ENCODE data around the gene PNMA8A.

DNA sequence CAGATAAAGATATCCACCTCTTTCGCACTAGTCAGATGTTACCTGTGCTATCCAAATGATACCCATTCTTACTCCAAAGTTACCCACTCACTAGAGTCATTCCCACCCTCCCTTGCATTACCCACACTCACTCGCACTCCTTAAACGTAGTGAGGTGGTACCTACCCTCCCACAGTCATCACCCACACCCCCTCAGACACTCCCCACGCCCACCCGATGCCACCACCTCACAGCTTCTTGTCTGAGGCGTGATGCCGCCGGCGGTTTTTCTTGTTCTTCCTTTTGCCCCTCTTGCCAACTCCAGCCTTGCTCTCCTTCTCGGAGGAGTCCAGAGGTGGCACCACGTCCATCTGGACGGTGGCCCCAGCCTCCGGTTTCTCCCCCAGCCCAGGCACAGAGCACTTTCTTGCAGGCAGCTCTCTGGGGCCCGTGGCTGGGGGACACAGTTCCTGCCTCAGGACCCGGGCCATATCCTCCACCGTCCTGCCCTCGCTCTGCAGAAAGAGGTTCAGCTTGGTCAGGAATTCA lies 43.8 kb downstream of the PNMA8A start:
- TF ChIP-seq, protein P1, sequence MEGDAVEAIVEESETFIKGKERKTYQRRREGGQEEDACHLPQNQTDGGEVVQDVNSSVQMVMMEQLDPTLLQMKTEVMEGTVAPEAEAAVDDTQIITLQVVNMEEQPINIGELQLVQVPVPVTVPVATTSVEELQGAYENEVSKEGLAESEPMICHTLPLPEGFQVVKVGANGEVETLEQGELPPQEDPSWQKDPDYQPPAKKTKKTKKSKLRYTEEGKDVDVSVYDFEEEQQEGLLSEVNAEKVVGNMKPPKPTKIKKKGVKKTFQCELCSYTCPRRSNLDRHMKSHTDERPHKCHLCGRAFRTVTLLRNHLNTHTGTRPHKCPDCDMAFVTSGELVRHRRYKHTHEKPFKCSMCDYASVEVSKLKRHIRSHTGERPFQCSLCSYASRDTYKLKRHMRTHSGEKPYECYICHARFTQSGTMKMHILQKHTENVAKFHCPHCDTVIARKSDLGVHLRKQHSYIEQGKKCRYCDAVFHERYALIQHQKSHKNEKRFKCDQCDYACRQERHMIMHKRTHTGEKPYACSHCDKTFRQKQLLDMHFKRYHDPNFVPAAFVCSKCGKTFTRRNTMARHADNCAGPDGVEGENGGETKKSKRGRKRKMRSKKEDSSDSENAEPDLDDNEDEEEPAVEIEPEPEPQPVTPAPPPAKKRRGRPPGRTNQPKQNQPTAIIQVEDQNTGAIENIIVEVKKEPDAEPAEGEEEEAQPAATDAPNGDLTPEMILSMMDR (IDR thresholded peaks at IDR 0.05; ENCODE audit: poor library complexity, severe bottlenecking): no peak
- TF ChIP-seq RAD21 (conservative IDR thresholded peaks at IDR 0.05) (no peak), TAF1 (IDR thresholded peaks at IDR 0.05; ENCODE audit: low read depth) (no peak), POLR2AphosphoS5 (IDR thresholded peaks at IDR 0.05) (no peak), EZH2 (IDR thresholded peaks at IDR 0.05; ENCODE audit: borderline replicate concordance, insufficient read depth, low read length, poor library complexity, severe bottlenecking) (no peak), EP300 (conservative IDR thresholded peaks at IDR 0.05; ENCODE audit: poor library complexity, severe bottlenecking) (no peak), SMC3 (conservative IDR thresholded peaks at IDR 0.05; ENCODE audit: poor library complexity) (no peak)
- TF ChIP-seq, protein P2, sequence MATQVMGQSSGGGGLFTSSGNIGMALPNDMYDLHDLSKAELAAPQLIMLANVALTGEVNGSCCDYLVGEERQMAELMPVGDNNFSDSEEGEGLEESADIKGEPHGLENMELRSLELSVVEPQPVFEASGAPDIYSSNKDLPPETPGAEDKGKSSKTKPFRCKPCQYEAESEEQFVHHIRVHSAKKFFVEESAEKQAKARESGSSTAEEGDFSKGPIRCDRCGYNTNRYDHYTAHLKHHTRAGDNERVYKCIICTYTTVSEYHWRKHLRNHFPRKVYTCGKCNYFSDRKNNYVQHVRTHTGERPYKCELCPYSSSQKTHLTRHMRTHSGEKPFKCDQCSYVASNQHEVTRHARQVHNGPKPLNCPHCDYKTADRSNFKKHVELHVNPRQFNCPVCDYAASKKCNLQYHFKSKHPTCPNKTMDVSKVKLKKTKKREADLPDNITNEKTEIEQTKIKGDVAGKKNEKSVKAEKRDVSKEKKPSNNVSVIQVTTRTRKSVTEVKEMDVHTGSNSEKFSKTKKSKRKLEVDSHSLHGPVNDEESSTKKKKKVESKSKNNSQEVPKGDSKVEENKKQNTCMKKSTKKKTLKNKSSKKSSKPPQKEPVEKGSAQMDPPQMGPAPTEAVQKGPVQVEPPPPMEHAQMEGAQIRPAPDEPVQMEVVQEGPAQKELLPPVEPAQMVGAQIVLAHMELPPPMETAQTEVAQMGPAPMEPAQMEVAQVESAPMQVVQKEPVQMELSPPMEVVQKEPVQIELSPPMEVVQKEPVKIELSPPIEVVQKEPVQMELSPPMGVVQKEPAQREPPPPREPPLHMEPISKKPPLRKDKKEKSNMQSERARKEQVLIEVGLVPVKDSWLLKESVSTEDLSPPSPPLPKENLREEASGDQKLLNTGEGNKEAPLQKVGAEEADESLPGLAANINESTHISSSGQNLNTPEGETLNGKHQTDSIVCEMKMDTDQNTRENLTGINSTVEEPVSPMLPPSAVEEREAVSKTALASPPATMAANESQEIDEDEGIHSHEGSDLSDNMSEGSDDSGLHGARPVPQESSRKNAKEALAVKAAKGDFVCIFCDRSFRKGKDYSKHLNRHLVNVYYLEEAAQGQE (IDR thresholded peaks at IDR 0.05; ENCODE audit: borderline replicate concordance): no peak

Data from neural cell (in vitro differentiated cells).